Measurements from ENCODE around the gene SLC25A13. TPM values are rescaled to one million over a fixed set of nuclear protein-coding genes. Genes with fewer than 3 reads are reported as not detected.

SLC25A13 gene
- total and polyA plus RNA-seq, 9 of the 15 experiments (the other 6 are each of a cell fraction or from before 2014, with no cell fraction given), result 21.4 to 80.2 (median 58.7) TPM

GRCh38 chr7:96236198-96237039 lies 85.5 kb downstream of the SLC25A13 start (continued):
- TF ChIP-seq MNT (conservative IDR thresholded peaks at IDR 0.05), result peak; percentile 62 to 71; a peak in 3 of 4 replicates
- 0 out of 2 replicates have a peak, but pooled peaks have one; percentile 40 for TF ChIP-seq ZNF644 (tag; IDR thresholded peaks at IDR 0.05; ENCODE audit: low read depth)
- TF ChIP-seq NR2C1 (IDR thresholded peaks at IDR 0.05), result peak; percentile 44
- TF ChIP-seq NR2C1 (tag; IDR thresholded peaks at IDR 0.05), result peak; percentile 58
- no peak for TF ChIP-seq ZNF324 (CRISPR knock-in tag; IDR thresholded peaks at IDR 0.05)
- peak in 1 of 2 experiments; percentile 82; a peak in 1 of 4 replicates for TF ChIP-seq ZNF318 (IDR thresholded peaks at IDR 0.05; ENCODE audit: borderline replicate concordance in 1 of 2, low read depth in 1 of 2)
- peak; percentile 99 for TF ChIP-seq FOSL1 (tag; conservative IDR thresholded peaks at IDR 0.05)
- TF ChIP-seq ZBTB33 (CRISPR knock-in tag; IDR thresholded peaks at IDR 0.05), result no peak
- no peak for TF ChIP-seq NR2C2 (CRISPR knock-in tag; IDR thresholded peaks at IDR 0.05)
- peak; percentile 53; the same call in 1 of the 2 replicates for TF ChIP-seq NR2C2 (tag; IDR thresholded peaks at IDR 0.05)
- peak; percentile 92 for TF ChIP-seq MYNN (IDR thresholded peaks at IDR 0.05)
- TF ChIP-seq MYNN (CRISPR knock-in tag; IDR thresholded peaks at IDR 0.05), result no peak
- peak; percentile 78 for TF ChIP-seq BHLHE40 (IDR thresholded peaks at IDR 0.05; ENCODE audit: low read length)
- 0 out of 2 replicates have a peak, but pooled peaks have one; percentile 26 for TF ChIP-seq MIER1 (IDR thresholded peaks at IDR 0.05; ENCODE audit: low read depth)
- TF ChIP-seq SAP30 (IDR thresholded peaks at IDR 0.05; ENCODE audit: borderline replicate concordance, insufficient read depth, low read depth, low read length, poor library complexity, severe bottlenecking), result no peak

All from K562 (cell line).